Activated CD4-positive, alpha-beta T cell treated with anti-CD3 and anti-CD28 coated beads, Interleukin-2, amount 50 U/mL, for 1 hour (primary cell): ENCODE data around the gene P3H4.

Source experiments
- DNase-seq: peaks from one replicate; pipeline ENCODE4 v3.0.0-alpha.2; 2020

P3H4 gene

DNA sequence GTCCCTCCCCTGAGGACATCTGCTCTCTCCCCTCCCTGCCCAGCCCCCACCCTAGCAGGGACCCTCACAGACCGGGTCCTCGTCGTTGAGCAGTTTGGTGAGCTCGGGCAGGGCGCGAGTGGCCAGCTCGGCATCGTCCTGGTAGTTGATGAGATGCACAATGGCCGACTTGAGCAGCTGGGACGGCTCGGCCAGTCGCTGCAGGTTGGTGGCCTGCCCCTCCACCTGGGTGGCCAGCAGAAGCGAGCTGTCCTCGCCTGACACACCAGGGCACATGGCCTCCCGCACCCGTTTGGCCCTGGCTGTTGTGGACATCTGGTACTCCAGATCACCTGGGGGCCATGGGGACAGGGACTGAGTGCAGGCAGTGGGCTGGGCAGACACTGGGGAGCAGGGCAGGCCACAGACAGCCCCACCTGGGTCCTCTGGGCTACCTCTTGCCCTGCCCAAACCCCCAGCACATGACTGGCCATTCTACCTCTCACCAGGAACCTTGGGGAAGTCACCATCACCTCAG is 42.3 kb downstream of the P3H4 start:
- no peak for DNase-seq

- no peak for DNase-seq
Measured at GRCh38 chr17:41768682-41769288, 43.0 kb downstream of the P3H4 start.

- no peak for DNase-seq
Measured at GRCh38 chr17:41767324-41768042, 44.3 kb downstream of the P3H4 start.

- DNase-seq, result no peak
Measured at GRCh38 chr17:41766135-41766534, 45.6 kb downstream of the P3H4 start.

GRCh38 chr17:41763327-41763726 is 48.4 kb downstream of the P3H4 start:
- no peak for DNase-seq

DNA sequence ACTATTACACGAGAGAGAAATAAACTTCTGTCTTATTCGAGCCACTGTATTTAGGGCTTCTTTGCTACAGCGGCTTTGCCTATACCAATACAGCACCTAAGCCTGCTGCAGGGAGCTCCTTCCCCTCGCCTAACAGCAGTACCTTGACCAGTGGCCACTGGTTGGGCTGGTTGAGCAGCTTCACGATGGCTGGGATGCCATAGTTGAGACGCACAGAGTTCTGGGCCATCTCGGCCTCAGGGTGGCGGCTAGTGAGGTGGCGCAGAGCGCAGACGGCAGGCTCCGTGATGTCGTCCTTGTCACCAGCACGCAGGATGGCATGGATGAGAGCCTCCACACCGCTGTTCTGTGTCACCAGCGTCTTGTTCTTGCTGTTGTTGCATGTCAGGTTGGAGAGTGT is 48.9 kb downstream of the P3H4 start:
- no peak for DNase-seq

GRCh38 chr17:41762391-41762790 is 49.4 kb downstream of the P3H4 start:
- DNase-seq, result no peak

GRCh38 chr17:41760878-41761277 is 50.9 kb downstream of the P3H4 start:
- DNase-seq, result no peak

GRCh38 chr17:41758601-41759000 is 53.1 kb downstream of the P3H4 start:
- DNase-seq, result no peak

DNA sequence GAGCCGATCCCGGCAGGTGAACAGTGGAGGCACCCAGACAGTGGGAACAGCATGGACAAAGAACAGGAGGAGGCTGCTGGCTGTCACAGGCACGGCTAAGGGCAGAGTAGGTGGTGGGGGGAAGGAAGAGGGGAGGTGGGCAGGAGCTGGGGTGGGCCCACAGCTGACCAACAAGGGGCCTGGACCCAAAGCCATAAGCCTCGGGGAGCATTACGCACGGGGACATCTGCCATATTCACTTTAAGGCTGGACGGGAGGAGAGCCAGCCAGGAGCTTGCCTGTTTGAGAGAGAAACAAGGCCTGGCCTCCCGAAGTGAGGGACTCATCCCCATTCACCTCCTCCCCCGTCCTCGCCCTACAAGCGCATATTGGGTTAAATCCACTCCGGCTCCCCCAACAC is 57.7 kb downstream of the P3H4 start:
- DNase-seq, result no peak
